Stimulated activated CD8-positive, alpha-beta memory T cell treated with anti-CD3 and anti-CD28 coated beads, Interleukin-2, amount 100 ng/mL, for 48 hours (primary cell): Measurements from ENCODE around the gene HLA-B.
A peak's percentile ranks its signal among the peaks of the same experiment; 100 is the strongest.
"Not testable (repeated sequence)": the region's sequence is repeated elsewhere in the genome, so short reads cannot be mapped to it uniquely, and the experiment has no call there.

Source experiments
- DNase-seq, 2 donors: peaks; one replicate each; pipeline ENCODE4 v3.0.0-alpha.2; 2020; ENCODE audit warnings: low read depth in 2 of 2

The HLA-B gene

DNA sequence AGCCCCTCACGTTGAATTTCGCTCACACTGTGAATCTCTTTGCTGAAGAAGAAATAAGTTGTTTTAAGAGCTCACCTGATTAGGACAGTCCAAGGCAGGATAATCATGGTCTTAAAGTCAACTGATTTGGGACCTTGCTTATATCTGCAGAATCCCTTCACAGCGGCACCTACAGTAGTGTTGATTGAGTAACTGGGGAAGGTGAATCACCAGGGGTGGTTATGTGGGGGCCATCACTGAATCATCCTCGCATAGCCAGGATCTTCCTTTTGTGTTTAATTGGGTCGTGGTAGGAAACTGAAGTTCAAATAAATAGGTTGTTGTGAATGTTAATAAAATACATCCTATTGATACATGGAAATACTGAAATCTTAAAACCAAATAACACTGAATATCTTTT, 26.2 kb upstream of the HLA-B start:
- no peak for DNase-seq

DNA sequence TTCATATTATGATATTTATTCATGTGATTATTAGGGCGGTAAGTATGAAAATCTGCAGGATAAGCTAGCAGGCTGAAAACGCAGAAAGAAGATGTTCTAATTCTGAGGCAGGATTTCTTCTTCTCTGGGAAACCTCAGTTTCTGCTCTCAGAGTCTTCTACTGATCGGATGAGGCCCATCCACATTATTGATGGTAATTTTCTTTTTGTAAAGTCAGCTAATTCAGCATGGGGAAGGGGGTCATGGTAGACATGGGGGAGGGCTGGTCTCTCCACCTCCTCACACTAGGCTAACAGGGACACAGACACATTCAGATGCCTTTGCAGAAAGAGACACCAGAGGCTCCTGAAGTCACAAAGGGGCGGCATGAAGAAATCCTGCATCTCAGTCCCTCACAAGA, 24.7 kb upstream of the HLA-B start:
- no peak for DNase-seq

DNA sequence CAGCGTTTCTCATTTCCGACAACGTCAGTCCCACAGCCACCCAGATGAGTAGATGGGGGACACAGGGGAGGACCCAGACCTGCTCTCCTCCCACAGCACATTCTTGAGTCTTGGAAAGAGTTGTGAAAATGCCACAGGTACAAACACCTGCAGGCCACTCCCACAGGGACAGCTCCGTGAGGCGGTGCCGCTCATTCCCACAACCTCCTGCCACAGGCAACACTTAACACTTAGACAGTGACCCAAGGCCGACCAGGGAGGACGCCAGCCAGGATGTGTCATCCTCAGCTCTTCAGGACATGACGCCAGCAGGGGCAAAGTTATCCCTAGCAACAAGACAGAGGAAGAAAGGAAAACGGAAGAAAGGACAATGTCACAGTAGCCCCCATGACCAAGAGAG, 22.9 kb upstream of the HLA-B start:
- no peak for DNase-seq

DNA sequence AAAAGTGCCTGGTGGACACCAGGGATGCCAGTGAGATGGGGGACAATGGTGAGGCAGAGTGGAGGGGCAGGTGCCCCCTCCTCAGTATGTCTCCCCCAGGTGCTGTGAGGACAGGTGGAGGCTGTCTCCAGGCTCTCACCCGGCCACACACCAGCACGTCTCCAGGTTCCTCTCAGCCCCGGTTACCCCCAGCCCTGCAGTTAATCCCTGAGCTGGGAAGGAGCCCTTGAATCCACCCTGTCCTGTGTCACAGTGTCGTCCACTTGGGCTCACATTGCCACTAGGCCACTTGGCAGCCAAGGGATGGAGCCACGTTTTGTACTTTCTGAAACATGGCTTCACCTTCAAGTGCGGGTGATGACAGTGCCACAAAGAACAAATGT, 21.7 kb upstream of the HLA-B start:
- no peak for DNase-seq

DNA sequence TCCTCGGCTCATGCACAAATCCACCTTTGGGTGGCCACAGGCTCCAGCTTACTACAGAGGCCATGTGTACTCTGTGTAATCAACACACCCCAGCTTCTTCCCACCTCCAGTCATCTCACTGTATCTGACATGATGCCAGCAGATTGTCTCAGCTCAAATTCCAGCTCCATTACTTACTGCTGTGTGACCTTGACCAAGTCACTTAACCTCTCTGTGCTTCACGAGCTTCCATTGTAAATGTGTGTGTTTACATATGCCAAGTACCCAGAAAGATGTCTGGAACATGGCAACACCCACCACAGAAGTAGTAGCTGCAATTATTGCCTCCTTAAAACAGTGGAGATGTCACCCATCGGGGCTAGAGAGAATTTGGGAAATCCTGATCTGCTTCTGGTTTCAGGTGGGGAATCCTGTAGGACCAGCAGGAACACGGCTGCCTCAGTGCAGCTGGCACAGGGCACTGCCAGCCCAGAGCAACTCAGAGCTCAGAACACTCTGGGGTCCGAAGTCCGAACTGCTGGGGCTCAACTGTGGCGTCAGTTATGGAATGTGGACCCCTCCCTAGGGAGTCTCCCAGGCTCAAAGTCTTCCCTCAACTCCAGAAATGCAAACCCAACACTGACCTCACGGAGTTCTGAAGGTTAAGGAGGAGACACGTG, 21.2 kb upstream of the HLA-B start:
- no peak for DNase-seq

DNA sequence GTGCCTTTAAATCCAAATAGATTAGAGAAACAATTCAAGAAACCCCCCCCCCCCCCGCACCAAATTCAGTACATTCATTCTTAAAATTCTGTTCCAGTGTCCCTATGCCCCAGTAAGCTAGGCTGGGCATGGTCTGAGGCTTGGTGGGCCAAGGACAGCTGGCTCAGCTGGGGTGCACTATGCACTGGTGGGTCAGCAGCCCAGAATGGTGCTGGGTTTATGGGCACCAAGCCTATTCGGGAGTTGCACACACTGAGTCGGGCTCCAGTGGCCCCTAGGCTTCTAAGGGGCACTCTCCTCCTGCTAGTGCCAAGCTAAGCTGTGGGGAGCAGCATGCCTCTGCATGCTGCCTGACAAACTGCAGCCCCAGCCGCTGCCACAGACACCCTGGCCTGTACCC, 20.1 kb upstream of the HLA-B start:
- DNase-seq: no peak

DNA sequence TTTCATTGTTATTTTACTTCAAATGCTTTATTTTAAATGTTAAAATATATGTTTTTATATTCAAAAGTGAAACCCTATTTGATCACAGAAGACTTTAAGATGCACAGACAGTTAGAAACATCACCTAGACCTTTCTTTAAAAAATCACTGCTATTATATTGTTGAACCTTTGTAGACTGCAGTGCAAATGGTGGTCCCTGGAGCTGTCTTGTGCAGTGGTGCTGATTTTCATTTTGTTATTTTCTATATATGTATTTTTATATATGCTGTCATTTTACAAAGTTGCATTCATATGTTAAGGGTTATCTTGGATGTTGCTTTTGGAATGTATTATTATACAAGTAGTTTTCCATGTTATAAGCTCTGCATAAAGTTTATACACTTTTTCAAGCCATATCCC, 18.7 kb upstream of the HLA-B start:
- no peak for DNase-seq

DNA sequence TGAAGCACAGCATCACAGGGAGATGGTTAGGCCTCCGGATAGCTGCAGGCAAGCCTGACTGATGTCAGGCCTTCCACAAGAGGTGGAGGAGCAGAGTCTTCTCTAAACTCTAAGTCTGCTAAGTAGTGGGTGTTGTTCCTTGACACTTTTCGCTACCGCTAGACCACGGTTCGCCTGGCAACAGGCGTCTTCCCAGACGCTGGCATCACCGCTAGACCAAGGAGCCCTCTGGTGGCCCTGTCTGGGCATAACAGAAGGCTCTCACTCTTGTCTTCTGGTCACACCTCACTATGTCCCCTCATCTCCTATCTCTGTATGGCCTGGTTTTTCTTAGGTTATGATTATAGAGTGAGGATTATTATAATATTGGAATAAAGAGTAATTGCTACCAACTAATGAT, 17.1 kb upstream of the HLA-B start:
- not testable (repeated sequence) for DNase-seq

DNA sequence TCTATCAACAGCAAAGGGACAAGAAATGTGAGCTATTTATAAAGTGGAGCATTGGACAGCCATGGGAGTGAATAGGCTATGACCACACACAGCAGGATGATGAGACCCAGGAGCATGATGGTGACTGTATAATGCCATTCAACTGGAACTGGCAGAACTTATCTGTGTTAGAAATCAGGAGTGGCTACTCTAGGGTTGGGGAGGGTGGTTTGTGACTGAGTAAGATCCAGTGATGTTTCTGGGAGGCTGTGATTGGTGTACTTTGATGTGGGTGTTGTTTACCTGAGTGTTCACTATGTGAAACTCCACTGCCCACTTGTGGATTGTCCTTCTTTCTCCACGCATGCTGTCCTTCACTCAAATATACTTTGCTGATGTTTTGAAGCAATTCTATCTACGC, 11.5 kb upstream of the HLA-B start:
- no peak for DNase-seq

DNA sequence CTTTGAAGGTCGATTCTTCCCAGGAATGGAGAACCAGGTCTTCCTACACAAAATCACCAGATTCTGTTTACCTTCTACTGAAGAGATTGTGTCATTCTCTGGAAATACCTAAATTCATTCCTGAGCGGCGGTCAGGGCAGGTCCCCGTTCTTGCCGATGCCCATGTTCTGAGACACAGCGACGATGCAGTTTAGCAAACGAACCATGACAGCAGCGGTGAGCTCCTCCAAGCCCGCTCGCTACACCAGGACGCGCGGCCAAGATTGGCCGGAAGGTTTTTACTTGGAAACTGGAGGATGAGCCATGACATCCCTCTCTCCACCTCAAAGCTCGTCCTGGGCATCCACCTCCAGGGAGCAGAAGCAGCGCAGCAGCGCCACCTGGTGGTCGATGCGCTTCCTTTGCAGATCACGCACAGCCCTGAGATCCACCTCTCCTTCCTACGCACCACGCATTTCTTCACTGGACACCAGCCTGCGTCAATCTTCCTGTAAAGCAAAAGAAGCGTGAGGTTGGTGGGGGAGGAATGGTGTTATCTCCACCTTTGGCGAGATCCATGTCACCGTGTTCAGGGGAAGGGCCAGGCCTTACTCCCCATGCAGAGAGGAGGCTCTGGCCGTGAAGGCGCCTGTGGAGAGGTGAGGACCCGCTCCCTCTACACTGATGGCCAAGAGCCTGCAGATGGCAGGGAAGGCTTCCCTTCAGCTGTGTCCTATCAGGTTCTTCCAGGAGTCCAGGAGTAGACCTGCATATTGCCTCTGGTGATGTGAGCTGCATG, 9.9 kb upstream of the HLA-B start:
- peak; percentile 67 to 83 for DNase-seq

DNA sequence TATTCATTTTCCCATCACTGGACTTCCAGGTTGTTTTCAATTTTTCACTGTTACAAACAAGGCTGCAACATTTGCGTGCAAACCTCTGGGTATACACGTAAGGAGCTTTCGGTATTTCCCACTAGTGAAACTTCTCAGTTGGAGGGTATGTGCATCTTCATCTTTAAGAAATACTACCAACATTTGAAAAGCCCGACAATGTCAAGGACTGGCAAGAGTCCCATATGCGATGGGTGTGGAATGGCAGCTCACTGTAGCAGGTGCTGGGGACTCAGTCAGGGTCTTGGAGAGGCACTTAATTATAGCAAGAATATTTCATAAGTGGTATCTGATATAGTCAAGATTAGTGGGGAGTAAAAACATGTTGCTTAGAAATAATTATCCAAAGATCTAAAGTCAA, 8.9 kb upstream of the HLA-B start:
- no peak for DNase-seq

DNA sequence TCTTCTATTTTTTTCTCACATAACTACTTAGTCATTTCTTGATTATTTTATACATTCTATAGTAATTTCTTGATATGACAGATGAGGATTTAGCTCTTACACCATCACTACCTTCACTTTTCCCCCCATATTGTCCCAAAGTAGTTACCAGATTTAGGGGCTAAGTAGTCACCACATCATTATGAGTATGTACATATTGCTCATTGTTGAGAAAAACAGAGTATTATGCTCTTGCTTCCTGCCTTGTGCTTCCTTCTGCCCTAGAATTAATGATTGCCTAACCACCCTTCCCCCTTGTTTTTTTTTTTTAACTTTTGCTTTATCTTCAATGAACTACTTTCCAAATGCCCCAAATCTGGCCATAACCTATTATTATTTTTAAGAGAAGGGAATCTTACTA, 6.8 kb upstream of the HLA-B start:
- DNase-seq: no peak

DNA sequence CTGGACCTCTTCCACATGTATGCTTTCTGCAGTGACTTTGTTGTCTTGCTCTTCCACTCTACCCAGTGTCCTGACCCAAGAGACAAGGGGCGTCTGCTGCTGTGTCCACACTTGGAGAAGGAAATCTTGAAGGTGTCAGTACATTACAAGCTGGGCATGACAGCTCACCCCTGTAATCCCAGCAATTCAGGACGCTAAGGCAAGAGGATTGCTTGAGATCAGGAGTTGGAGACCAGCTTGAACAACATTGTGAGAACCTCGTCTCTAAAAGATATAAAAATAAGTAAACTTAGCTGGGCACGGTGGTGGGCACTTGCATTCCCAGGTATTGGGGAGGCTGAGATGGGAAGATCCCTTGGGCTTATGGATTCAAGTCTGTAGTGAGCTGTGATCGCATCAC, 5.8 kb upstream of the HLA-B start:
- DNase-seq: no peak

DNA sequence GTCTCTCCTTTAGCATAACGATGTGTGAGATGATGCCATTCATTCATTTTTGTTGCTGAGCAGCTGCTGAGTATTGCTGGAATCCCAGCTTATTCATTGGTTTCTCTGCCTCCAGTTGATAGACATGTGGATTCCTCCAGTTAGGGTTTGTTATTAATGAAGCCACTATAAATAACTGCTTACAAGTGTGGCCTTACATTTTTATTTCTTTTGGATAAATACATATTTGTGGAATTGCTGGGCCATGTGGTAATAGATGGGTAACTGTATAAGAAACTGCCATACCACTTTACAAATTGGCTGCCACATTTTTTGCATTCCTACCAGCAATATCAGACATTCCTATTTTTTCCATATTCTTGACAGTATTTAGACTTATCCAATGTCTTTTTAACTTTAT, 2.6 kb upstream of the HLA-B start:
- DNase-seq: no peak

DNA sequence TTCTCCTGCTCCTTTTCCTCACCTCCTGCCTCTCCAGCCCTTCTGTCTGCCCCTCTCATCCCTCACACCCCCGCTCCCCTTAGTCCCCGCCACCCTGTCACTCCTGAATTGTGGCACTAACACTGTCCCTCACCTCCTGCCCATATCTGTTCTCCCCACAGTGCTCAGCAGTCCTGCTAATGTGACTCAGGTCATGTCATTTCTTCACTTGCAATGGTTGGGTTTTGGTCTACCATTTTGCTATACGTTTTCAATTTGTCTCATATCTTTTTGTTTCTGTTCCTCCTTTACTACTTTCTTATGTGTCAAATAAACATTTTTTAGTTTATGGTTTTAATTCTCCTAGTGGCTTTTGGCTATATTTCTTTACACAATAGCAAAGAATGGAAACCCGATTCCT, 1.3 kb upstream of the HLA-B start:
- DNase-seq: no peak

DNA sequence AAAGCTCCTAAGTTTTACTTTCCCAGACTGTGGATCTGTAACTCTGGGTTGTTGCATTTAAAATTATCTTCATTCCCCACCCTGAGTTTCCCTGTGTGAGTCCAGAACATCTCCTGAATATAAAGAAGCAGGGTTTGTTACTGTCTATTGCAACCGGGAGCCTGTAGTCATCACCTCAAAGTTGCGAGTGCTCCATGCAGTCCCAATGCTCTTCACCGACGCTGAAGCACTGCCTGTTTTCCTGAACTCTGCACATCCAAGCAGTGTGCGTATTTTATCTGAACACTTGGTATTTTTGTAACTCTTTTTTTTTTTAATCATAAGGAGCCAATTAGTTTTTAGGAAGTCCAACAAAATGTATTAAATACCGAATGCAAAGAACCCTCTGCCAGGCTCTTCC, 907 bp upstream of the HLA-B start:
- DNase-seq: no peak

DNA sequence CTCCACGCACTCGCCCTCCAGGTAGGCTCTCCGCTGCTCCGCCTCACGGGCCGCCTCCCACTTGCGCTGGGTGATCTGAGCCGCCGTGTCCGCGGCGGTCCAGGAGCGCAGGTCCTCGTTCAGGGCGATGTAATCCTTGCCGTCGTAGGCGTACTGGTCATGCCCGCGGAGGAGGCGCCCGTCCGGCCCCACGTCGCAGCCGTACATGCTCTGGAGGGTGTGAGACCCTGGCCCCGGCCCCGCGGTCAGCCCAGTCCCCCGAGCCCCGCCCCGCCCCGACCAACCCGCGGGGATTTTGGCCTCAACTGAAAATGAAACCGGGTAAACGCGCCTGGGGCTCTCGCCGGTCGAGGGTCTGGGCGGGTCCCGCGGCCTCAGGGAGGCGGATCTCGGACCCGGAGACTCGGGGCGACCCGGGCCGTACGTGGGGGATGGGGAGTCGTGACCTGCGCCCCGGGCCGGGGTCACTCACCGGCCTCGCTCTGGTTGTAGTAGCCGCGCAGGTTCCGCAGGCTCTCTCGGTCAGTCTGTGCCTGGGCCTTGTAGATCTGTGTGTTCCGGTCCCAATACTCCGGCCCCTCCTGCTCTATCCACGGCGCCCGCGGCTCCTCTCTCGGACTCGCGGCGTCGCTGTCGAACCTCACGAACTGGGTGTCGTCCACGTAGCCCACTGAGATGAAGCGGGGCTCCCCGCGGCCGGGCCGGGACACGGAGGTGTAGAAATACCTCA, 598 bp downstream of the HLA-B start:
- DNase-seq: no peak

DNA sequence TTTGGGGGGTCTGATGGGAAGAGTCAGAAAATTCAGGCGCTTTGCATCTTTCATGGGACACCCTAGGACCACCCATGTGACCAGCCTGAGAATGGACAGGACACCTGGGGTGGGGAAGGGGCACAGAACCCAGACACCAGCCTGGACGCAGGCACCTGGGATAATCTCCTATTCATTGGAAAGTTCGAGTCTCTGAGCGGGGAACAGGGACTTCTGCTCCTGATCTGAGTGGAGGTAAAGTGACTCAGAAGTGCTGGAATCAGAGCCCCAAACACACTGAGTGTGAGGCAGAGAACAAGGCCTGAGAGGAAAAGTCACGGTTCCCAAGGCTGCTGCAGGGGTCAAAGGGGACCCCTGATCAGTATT, 1.4 kb downstream of the HLA-B start:
- no peak for DNase-seq

DNA sequence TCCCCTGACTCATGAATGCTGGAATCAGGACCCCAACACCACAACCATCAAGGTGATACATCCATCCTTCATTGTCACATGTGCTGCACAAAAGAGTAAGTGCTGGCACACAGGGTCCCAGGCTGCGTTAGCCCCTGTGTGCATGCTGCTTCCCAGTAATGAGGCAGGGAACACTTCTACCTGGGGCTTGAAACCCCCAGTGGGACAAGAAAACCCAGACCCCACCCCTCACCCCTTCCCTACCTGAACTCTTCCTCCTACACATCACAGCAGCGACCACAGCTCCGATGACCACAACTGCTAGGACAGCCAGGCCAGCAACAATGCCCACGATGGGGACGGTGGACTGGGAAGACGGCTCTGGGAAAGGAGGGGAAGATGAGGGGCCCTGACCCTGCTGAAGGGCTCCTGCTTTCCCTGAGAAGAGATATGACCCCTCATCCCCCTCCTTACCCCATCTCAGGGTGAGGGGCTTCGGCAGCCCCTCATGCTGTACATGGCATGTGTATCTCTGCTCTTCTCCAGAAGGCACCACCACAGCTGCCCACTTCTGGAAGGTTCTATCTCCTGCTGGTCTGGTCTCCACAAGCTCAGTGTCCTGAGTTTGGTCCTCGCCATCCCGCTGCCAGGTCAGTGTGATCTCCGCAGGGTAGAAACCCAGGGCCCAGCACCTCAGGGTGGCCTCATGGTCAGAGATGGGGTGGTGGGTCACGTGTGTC, 2.0 kb downstream of the HLA-B start:
- DNase-seq: no peak

DNA sequence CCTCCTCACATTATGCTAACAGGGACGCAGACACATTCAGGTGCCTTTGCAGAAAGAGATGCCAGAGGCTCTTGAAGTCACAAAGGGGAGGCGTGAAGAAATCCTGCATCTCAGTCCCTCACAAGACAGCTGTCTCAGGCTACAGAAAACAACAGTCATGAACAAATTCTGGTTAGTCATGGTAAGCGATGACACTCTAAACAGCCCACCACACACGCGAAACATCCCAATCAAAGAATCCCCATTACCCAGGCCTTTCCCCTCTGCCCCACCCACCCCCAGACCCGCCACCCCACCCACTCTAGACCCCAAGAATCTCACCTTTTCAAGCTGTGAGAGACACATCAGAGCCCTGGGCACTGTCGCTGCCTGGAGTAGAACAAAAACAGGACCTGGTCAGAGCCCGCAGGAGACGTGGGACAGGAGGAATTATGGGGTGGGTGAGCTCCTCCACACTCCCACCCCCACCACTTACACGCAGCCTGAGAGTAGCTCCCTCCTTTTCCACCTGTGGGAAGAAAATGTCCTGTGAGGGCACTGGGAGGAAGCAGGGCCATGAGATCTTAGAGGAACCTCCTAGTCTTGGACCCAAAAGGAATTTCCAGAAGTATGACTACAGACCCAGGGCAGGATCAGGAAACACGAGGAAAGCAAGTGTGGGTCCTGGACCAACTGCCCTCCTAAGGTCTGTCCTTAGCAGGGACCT, 2.7 kb downstream of the HLA-B start:
- DNase-seq: no peak

DNA sequence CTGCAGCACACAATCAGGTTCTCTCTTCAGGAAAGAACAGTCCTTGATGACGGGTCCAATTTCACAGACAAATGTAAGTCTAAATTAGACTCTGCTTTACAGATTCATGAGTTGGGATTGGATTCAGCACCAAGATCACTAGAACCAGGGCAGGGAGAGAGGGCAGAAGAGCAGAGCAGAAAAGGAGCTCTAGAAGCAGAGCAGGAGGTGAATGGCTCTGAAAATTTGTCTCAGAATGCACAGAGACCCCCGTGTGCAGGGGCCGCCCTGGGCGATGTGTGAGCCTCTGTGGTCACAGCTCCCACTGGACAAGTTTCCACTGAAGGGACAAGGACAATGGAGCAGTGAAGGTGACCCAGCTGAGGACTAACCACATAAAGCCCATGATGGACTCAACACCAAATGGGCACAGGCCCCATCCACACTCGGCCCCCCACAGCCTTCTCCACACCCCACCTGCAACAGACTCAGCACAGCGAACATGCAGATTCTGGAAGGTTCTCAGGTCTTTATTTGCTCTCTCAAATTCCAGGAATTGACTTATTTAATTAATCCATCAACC, 3.5 kb downstream of the HLA-B start:
- DNase-seq: no peak
